Activated naive CD8-positive, alpha-beta T cell (primary cell): ENCODE results near the gene CARMIL3.
A peak's percentile ranks its signal among the peaks of the same experiment; 100 is the strongest.
"Not testable (repeated sequence)": the region's sequence is repeated elsewhere in the genome, so short reads cannot be mapped to it uniquely, and the experiment has no call there.

ENCODE experiments used
- H3K27ac Mint-ChIP-seq: one replicate; pipeline ENCODE4 v1.8.0; 2021; ENCODE audit warnings: mixed read lengths
- H3K27me3 Mint-ChIP-seq: one replicate; pipeline ENCODE4 v1.8.0; 2021; ENCODE audit warnings: mixed read lengths
- H3K36me3 Mint-ChIP-seq: one replicate; pipeline ENCODE4 v1.8.0; 2021; ENCODE audit warnings: mixed read lengths
- H3K4me1 Mint-ChIP-seq: one replicate; pipeline ENCODE4 v1.8.0; 2021; ENCODE audit warnings: low read depth, mixed read lengths
- H3K4me3 Mint-ChIP-seq: one replicate; pipeline ENCODE4 v1.8.0; 2021; ENCODE audit warnings: mild to moderate bottlenecking, mixed read lengths
- H3K9me3 Mint-ChIP-seq: one replicate; pipeline ENCODE4 v1.8.0; 2021; ENCODE audit warnings: low read depth, mixed read lengths

CARMIL3 gene, protein sequence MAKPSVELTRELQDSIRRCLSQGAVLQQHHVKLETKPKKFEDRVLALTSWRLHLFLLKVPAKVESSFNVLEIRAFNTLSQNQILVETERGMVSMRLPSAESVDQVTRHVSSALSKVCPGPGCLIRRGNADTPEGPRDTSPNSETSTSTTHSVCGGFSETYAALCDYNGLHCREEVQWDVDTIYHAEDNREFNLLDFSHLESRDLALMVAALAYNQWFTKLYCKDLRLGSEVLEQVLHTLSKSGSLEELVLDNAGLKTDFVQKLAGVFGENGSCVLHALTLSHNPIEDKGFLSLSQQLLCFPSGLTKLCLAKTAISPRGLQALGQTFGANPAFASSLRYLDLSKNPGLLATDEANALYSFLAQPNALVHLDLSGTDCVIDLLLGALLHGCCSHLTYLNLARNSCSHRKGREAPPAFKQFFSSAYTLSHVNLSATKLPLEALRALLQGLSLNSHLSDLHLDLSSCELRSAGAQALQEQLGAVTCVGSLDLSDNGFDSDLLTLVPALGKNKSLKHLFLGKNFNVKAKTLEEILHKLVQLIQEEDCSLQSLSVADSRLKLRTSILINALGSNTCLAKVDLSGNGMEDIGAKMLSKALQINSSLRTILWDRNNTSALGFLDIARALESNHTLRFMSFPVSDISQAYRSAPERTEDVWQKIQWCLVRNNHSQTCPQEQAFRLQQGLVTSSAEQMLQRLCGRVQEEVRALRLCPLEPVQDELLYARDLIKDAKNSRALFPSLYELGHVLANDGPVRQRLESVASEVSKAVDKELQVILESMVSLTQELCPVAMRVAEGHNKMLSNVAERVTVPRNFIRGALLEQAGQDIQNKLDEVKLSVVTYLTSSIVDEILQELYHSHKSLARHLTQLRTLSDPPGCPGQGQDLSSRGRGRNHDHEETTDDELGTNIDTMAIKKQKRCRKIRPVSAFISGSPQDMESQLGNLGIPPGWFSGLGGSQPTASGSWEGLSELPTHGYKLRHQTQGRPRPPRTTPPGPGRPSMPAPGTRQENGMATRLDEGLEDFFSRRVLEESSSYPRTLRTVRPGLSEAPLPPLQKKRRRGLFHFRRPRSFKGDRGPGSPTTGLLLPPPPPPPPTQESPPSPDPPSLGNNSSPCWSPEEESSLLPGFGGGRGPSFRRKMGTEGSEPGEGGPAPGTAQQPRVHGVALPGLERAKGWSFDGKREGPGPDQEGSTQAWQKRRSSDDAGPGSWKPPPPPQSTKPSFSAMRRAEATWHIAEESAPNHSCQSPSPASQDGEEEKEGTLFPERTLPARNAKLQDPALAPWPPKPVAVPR (N-terminal part only)

DNA sequence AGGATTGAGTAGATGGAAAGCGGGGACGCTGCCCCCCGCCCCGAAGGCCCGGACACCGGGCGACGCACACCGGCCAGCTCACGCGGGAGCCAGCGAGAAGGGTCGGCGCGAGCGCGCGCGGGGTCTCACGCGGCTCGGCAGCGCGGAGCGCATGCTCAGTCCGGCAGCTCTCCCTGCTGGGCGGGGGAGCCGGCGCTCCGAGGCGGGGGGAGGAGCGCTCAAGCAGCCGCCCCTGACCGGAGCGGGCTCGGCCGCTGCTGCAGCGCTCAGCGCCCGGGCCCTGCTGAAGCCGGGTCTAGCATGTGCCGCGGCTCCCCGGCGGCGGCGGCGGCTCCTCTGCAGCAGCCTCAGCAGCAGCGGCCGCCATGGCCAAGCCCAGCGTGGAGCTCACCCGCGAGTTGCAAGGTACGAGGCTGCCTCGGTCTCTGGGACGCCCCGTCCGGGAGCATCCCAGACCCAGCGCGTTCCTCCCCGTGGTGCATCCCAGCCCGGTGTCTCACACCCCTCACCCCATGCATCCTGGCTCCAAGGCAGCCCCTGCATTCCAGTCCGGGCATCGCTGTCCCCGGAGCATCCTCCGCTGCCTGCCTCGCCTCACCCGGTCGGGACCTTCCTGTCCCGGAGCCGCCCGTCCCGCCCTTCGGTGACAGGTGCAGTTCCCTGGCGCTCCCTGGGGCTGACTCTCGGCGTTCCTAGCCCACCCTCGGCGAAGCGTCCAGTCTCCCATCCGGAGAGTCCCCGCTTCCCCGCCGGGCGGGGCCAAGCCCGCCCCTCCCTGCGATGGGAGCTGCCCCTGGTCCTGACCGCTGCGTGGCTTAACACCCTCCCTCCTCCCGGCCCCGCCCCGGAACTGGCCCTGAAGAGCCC lies at the start of gene CARMIL3:
Gene CARMIL3, plus strand, starts transcription at position 221 of the 867 bp plus-strand sequence. Its CDS starts 145 bp downstream, at position 366.
- H3K36me3 Mint-ChIP-seq: no peaks in the 10 kb centered on the region
- H3K27ac Mint-ChIP-seq: peak within 1 kb of the TSS; percentile 93
- peaks cover 8% of the 10 kb centered on the region for H3K27me3 Mint-ChIP-seq
- peaks cover 18% of the 10 kb centered on the region for H3K4me1 Mint-ChIP-seq
- no peaks in the 10 kb centered on the region for H3K9me3 Mint-ChIP-seq
- peak within 1 kb of the TSS; percentile 94 for H3K4me3 Mint-ChIP-seq

GRCh38 chr14:24006471-24006816 lies 45.4 kb upstream of the CARMIL3 start:
- not testable (repeated sequence) for H3K27ac Mint-ChIP-seq

DNA sequence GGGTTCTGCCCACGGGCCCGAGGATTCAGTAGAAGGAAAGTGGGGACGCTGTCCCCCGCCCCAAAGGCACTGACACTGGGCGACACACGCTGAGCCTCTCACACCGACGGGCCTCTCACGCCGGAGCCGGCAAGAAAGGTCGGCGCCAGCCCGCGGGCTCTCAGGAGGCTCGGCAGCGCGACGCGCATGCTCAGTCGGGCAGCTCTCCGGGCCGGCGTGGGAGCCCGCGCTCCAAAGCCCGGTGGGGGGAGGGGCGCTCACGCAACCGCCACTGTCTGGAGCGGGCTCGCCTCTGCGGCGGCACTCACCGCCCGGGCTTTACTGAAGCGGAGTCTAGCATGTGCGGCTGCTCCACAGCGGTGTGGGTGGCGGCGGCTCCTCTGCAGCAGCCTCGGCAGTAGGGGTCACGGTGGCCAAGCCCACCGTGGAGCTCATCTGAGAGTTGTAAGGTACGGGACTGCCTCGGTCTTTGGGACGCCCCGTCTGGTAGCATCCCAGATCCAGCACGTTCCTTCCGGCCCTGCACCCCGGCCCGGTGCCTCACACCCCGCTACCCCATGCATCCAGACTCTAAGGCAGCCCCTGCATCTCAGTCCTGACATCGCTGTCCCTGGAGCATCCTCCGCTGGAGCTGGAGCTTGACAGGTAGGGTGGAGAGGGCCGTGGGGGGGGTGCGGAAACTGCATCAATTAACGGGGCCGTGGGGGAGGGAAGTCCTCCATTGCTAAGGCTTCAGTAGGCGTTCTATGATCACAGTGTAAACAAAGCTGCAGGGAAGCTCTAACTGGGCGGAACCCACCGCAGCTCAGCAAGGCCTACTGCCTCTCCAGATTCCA lies 44.8 kb upstream of the CARMIL3 start:
- Mint-ChIP-seq H3K27ac (peak overlapping the region; percentile 66), H3K4me1 (peaks cover 35% of the 10 kb centered on the region), H3K4me3 (peak overlapping the region; percentile 67)
- not testable (repeated sequence) for H3K36me3 Mint-ChIP-seq, H3K27me3 Mint-ChIP-seq, H3K9me3 Mint-ChIP-seq

More at GRCh38 chr14:24006471-24006816, 45.4 kb upstream of the CARMIL3 start:
- Mint-ChIP-seq H3K4me1 (peaks cover 35% of the 10 kb centered on the region), H3K4me3 (peak overlapping the region; percentile 44)
- not testable (repeated sequence) for H3K27me3 Mint-ChIP-seq, H3K36me3 Mint-ChIP-seq, H3K9me3 Mint-ChIP-seq

GRCh38 chr14:24011051-24011450 lies 40.8 kb upstream of the CARMIL3 start:
- Mint-ChIP-seq H3K27me3 (no peaks in the 10 kb centered on the region), H3K9me3 (no peaks in the 10 kb centered on the region), H3K27ac (peak overlapping the region; percentile 81), H3K36me3 (no peaks in the 10 kb centered on the region), H3K4me1 (peaks cover 35% of the 10 kb centered on the region), H3K4me3 (peak overlapping the region; percentile 1)

DNA sequence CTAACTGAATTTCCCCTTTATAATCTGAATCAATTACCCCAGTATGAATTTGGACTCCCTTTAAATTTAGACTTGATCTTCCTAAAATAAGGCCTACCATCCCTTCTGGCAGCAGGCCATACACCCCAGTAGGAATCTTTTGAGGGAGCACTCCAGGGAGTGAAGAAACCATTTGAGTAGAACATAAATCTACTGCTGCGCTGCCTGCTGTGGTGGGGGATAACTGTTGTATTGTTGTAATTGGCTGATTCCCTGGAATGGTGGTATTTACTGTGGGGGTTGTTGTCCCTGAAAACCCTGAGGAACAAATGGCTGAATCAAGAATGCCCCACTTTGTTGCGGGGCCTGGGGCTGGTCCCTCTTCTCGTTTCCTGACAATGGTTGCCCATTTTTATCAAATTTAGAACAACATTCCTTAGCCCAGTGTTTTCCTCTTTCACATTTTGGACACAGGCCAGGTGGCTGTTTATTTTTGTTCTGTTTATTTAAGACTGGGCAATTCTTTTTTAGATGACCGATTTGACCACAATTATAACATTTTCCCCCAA lies 39.0 kb upstream of the CARMIL3 start:
- H3K9me3 Mint-ChIP-seq, H3K27ac Mint-ChIP-seq, H3K27me3 Mint-ChIP-seq, H3K36me3 Mint-ChIP-seq, H3K4me3 Mint-ChIP-seq: not testable (repeated sequence)
- H3K4me1 Mint-ChIP-seq: peaks cover 34% of the 10 kb centered on the region

- Mint-ChIP-seq H3K27ac (no peak overlapping the region), H3K4me1 (peaks cover 23% of the 10 kb centered on the region), H3K4me3 (no peak overlapping the region), H3K27me3 (no peaks in the 10 kb centered on the region), H3K9me3 (peaks cover 7% of the 10 kb centered on the region), H3K36me3 (peaks cover 7% of the 10 kb centered on the region)
Observed at GRCh38 chr14:24013654-24014514, 37.9 kb upstream of the CARMIL3 start.

GRCh38 chr14:24015745-24016144 lies 36.1 kb upstream of the CARMIL3 start:
- not testable (repeated sequence) for H3K36me3 Mint-ChIP-seq, H3K27me3 Mint-ChIP-seq, H3K4me3 Mint-ChIP-seq, H3K4me1 Mint-ChIP-seq, H3K27ac Mint-ChIP-seq
- H3K9me3 Mint-ChIP-seq: peaks cover 10% of the 10 kb centered on the region

GRCh38 chr14:24018978-24019377 lies 32.8 kb upstream of the CARMIL3 start:
- H3K27me3 Mint-ChIP-seq, H3K4me1 Mint-ChIP-seq, H3K27ac Mint-ChIP-seq, H3K36me3 Mint-ChIP-seq, H3K4me3 Mint-ChIP-seq: not testable (repeated sequence)
- peaks cover 10% of the 10 kb centered on the region for H3K9me3 Mint-ChIP-seq

DNA sequence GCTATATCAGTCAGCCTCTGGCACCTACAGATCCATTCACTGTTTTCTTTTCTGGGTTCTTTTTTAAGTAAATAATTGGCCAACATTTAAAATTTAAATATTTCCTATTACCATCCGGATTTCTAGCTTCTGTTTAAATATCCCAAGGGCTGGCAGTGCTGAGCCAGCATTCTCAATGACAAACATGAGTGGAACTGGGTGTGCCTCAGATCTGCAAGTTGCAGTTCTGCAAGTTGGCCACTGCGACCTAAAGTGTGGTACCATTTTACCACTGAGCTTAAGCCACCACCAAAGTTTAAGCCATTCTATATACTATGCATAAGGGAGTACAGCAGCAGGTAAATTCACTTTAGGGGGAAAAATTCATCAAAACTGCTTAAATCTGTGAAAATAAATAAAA lies 31.9 kb upstream of the CARMIL3 start:
- not testable (repeated sequence) for H3K36me3 Mint-ChIP-seq, H3K27ac Mint-ChIP-seq, H3K4me1 Mint-ChIP-seq, H3K4me3 Mint-ChIP-seq, H3K27me3 Mint-ChIP-seq
- H3K9me3 Mint-ChIP-seq: peaks cover 10% of the 10 kb centered on the region

- not testable (repeated sequence) for H3K27ac Mint-ChIP-seq
Observed at GRCh38 chr14:24020520-24020919, 31.3 kb upstream of the CARMIL3 start.

DNA sequence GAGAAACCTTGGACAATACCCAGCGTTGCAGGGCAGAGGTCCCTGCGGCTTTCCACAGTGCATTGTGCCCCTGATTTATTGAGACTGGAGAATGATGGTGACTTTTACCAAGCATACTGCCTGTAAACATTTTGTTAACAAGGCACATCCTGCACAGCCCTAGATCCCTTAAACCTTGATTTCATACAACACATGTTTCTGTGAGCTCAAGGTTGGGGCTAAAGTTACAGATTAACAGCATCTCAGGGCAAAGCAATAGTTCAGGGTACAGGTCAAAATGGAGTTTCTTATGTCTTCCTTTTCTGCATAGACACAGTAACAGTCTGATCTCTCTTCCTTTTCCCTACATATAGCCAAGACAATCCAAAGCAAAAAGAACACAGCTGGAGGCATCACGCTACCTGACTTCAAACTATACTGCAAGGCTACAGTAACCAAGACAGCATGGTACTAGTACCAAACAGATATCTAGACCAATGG lies 26.8 kb upstream of the CARMIL3 start:
- not testable (repeated sequence) for H3K4me1 Mint-ChIP-seq, H3K36me3 Mint-ChIP-seq, H3K27ac Mint-ChIP-seq, H3K4me3 Mint-ChIP-seq, H3K27me3 Mint-ChIP-seq, H3K9me3 Mint-ChIP-seq

More at GRCh38 chr14:24020520-24020919, 31.3 kb upstream of the CARMIL3 start:
- peaks cover 10% of the 10 kb centered on the region for H3K9me3 Mint-ChIP-seq
- not testable (repeated sequence) for H3K27me3 Mint-ChIP-seq, H3K36me3 Mint-ChIP-seq, H3K4me1 Mint-ChIP-seq, H3K4me3 Mint-ChIP-seq

- not testable (repeated sequence) for H3K27me3 Mint-ChIP-seq, H3K27ac Mint-ChIP-seq, H3K4me3 Mint-ChIP-seq, H3K9me3 Mint-ChIP-seq, H3K36me3 Mint-ChIP-seq, H3K4me1 Mint-ChIP-seq
Observed at GRCh38 chr14:24029687-24030086, 22.1 kb upstream of the CARMIL3 start.
